Adrenal gland (tissue), 5 donors: ENCODE measurements around the gene RSPO1.

Experiments
- POLR2A ChIP-seq, 2 donors: fragments of 450-650 bp; IDR thresholded peaks; one replicate each; pipeline ENCODE4 v1.6.1; 2017; ENCODE audit warnings: antibody characterized with exemption in 2 of 2, mild to moderate bottlenecking in 2 of 2, moderate library complexity in 1 of 2
- TF ChIP-seq, protein P1 (sequence below), 6 experiments: fragments of 450-650 bp in 4 of 6; fragments of 200-600 bp in 2 of 6; sonication (generic) in 1 of 6; IDR thresholded peaks; 1 replicate in 5 of 6; 2 replicates in 1 of 6; pipeline versions ENCODE4 v1.5.1 to v1.8.0; 2016 to 2021; ENCODE audit warnings: antibody characterized with exemption in 6 of 6, mild to moderate bottlenecking in 2 of 6, moderate library complexity in 1 of 6
- donor health status: DM: no; HTN: no; CAD: no.

DNA sequence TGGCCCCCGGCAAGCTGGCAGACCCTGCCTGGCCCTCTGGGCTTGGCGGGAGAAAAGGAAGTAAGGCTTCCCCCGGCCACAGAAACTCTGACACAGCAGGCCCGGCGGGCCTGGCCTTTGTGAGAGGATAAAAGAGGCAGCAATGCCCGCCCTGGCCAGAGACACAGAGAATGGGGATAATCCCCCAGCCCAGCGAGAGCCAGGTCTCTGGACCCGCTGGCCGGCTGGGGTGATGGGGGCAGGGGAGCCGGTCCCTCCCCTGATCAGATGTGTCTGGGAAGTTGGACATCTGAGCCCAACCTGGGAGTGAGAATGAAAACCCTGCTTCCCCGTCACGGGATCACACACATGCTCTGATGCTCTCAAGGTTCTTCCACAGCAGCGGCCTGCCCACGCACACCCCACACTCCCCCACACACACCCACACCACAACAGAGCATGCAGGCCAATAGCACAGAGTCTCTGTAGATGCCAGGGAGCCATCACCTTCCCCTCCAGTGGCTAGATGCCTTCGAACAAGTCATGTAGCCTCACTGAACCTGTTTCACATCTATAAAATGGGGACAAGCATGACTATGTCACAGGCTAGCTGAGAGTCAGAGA lies 4.2 kb downstream of the RSPO1 start:
- TF ChIP-seq, protein P1, sequence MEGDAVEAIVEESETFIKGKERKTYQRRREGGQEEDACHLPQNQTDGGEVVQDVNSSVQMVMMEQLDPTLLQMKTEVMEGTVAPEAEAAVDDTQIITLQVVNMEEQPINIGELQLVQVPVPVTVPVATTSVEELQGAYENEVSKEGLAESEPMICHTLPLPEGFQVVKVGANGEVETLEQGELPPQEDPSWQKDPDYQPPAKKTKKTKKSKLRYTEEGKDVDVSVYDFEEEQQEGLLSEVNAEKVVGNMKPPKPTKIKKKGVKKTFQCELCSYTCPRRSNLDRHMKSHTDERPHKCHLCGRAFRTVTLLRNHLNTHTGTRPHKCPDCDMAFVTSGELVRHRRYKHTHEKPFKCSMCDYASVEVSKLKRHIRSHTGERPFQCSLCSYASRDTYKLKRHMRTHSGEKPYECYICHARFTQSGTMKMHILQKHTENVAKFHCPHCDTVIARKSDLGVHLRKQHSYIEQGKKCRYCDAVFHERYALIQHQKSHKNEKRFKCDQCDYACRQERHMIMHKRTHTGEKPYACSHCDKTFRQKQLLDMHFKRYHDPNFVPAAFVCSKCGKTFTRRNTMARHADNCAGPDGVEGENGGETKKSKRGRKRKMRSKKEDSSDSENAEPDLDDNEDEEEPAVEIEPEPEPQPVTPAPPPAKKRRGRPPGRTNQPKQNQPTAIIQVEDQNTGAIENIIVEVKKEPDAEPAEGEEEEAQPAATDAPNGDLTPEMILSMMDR (IDR thresholded peaks at IDR 0.05) = no peak
- TF ChIP-seq POLR2A (IDR thresholded peaks at IDR 0.05) = no peak
